NT2/D1 (cell line): ENCODE data around the gene SMIM1.

Experiments
- SUZ12 ChIP-seq: IDR thresholded peaks from 2 replicates; pipeline ENCODE4 v1.6.1; 2011; ENCODE audit not compliant: insufficient read length, insufficient read depth; ENCODE audit errors: extremely low read depth
- YY1 ChIP-seq: IDR thresholded peaks from 2 replicates; pipeline ENCODE4 v1.6.1; 2011; ENCODE audit not compliant: insufficient read length, insufficient read depth
- ZNF274 ChIP-seq: IDR thresholded peaks from 2 replicates; pipeline ENCODE4 v1.6.1; 2011; ENCODE audit warnings: mild to moderate bottlenecking, low read depth, low read length

- no peak for TF ChIP-seq YY1
- TF ChIP-seq ZNF274 = no peak
- TF ChIP-seq SUZ12 = no peak
Observed at GRCh38 chr1:3749512-3749911, 23.0 kb upstream of the SMIM1 start.
